GM18507 (cell line): Measurements from ENCODE around the gene CRLF1.
"Not testable (repeated sequence)": the region's sequence is repeated elsewhere in the genome, so short reads cannot be mapped to it uniquely, and the experiment has no call there.

Experiments used
- DNase-seq: peaks from one replicate; pipeline ENCODE4 v3.0.0; 2011; ENCODE audit warnings: low read depth; ENCODE audit not compliant: insufficient read length; ENCODE audit errors: extremely low spot score
- FAIRE-seq: peaks from 2 replicates; lab custom pipeline; 2011; peaks lifted over from hg19 to GRCh38; lab: Jason Lieb, UNC

CRLF1 gene

DNA sequence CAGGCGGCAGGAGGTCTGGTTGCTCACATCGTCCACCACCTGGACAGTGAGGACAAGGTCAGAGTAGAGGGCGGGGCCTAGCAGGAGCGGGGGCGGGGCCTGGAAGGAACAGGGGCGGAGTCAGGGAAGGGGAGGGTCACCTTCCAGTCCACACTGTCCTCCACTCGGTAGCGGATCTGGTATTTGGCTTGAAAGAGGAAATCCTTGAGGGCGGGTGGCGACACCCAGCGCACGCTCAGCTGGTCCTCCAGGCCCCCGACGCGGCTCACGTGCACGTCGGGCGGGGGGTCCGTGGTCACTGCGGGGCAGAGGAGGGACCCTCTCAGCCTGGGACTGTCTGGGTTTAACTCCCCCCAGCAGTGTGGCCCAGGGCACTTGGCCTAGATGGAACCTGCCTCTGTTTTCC is 9.8 kb downstream of the CRLF1 start:
- DNase-seq (no peak), FAIRE-seq (no peak)

DNA sequence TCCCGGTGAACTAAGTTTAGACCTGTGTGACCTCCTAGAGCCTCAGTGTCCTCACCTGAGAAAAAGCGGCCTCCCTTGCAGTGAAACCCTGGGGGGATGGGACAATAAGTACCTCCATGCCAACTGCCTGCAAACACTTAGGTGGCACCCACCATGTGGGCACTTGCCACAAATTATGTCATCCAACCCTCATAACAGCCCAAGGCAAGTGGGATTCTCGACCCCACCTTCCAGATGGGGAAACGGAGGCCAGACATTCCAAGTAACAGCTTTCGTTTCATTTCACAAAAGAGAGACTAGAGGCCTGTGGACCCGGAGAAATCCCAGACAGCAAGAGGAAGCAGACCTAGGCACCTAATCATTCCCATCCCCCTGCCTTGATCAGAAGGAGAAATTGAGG is 11.1 kb downstream of the CRLF1 start:
- FAIRE-seq (no peak), DNase-seq (no peak)

DNA sequence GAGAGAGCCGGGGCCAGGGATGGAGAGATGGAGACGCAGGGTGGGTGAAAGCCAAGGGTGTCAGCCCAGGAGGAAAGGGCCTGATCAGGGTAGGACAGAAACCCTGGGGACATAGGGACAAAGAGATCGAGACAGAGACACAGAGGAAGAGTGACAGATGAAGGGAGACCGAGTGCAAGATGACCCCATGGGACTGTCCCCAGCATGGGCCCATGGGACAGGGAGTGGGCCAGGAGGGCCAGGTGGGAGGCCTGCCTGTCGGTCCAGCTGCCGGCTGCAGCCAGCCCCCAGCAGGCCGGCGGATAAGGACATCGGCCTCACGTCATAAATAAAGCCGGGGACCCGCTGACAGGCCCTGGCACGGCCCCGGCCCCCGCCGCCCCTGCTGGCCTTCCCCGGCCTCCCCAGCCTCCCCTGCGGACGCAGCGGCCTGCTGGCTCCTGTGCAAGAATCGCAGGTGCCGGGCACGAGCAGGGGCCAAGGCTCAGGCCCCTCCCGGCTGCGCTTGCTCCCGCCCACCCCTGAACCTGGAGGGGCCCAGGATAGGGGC is 11.7 kb downstream of the CRLF1 start:
- FAIRE-seq = no peak
- DNase-seq = no peak

GRCh38 chr19:18594096-18594823 is 12.3 kb downstream of the CRLF1 start:
- peak; percentile 86 for DNase-seq
- FAIRE-seq = peak; percentile 71

DNA sequence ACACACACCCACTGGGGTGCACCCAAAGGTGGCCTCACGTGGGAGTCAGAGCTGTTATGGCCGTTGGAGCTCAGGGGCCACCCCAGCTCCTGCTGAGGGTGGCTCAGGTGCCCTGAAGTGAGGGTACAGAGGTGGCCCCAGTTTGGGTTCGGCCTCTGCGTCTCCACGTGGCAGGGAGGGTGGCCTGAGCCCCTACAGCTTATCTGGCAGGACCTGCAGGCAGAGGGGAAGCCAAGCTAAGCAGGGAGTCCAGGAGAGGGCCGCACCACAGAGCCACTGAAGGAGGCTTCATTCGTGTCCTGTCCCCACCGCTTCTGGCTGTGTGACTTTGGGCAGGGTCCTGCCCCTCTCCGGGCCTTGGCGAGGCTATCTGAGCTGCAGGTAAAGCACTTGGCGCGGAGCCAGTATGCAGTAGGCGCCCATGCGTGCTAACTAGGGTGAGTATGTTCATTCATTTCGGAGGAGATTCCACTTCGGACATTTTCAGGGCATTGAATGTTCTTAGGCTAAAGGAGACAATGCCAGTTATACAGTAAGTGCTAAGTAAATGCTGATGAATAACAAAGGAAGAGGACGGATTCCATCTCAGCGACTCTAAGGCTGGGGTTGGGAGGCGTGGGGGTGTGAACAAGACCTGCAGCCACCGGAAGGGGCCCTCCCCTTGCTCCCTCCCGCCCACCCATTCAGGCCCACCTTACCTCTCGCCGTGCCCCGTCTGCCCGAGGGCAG is 13.1 kb downstream of the CRLF1 start:
- FAIRE-seq = no peak
- DNase-seq = no peak

- not testable (repeated sequence) for FAIRE-seq, DNase-seq
Observed at GRCh38 chr19:18592732-18593131, 13.9 kb downstream of the CRLF1 start.

GRCh38 chr19:18591735-18592385 is 14.7 kb downstream of the CRLF1 start:
- DNase-seq = no peak
- no peak for FAIRE-seq

GRCh38 chr19:18590273-18591272 is 16.0 kb downstream of the CRLF1 start:
- DNase-seq (no peak), FAIRE-seq (no peak)

GRCh38 chr19:18589380-18590272 is 17.0 kb downstream of the CRLF1 start:
- no peak for DNase-seq
- peak; percentile 54 for FAIRE-seq

DNA sequence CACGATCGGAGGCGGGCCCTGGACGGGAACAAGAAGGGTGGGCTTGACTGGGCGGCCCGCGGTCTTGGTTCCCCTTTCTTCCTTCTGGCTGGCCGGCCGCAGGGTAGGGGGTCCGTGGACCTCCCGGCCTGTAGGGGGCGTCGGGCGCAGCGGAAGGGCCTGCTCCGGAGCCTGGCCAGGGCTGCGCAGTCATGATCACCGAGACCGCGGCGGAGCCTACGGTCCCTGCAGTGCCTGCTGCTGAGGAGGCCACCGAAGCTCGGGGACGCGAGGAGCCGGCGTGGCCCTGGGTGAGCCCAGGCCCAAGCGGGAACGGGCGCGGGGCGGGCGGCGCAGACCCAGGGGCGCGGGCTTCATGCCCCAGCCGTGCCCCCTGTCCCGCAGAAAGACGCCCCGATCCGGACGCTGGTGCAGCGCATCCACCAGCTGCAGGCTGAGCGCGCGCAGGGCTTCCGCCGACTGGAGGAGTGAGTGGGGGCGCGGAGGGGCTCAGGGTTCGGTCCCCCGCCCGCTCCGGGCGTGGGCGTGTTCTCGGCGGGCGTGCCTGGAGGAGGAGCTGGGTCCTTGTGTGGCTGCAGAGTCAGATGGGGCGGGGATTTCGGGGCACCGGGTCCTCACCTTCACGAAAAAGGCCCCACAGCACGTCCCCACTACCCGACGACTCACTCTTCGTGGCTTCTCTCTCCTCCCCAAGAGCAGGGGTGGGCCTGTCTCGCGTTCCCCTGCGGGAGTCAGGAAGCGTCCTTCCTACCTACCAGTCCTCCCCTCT is 17.8 kb downstream of the CRLF1 start, which contains the start of gene REX1BD:
TSS of gene REX1BD (plus strand) at position 188 of the 769 bp plus-strand sequence. CDS start at position 192, 4 bp downstream.
- DNase-seq (peak; percentile 73), FAIRE-seq (peak; percentile 78)

DNA sequence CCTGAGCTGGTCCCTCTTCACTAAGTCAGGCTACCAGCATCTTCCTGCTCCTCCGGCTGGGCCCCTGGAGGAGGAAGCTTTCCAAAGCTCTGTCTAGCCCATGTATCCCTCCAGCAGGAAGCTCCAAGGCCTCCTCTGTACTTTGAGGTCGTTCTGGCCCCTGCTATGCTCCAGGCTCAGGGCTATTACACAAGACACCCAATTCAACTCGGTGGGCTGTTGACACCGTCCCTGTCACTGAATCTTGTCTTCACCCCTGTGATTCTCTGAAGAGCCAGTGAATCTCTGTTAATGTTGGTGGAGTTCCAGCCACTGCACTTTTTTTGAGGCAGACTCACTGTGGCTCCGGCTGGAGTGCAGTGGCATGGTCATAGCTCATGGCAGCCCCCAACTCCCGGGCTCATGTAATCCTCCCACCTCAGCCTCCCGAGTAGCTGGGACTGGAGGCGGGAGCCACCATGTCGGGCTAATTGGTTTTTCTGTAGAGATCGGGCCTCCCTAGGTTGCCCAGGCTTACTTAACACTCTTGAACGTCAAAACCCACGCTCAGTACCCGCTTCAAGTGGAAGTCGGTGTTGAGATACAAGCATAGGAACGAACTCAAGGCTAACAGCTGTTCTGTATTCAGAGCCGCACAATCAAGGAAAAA is 18.5 kb downstream of the CRLF1 start:
- FAIRE-seq = no peak
- DNase-seq = no peak

- DNase-seq = no peak
- no peak for FAIRE-seq
Observed at GRCh38 chr19:18587561-18587960, 19.0 kb downstream of the CRLF1 start.

DNA sequence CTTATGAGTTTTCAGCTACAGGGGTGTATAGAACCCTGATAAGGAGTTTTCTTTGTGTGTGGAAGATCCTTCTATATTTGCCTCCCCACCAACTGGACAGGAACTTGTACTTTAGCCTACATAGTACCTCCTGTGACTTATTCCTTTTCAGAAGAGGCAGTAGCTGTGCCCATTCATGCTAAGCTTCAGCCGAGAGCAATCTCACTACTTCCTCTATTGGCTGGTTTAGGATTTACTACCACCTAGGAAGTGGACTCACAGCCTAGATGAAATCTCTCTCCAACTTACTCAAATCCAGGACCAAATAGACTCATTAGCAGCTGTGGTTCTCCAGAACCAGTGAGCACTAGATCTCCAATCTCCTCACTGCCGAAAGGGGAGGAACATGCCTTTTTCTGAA is 20.3 kb downstream of the CRLF1 start:
- no peak for FAIRE-seq
- DNase-seq = no peak

- DNase-seq = no peak
- FAIRE-seq = no peak
Observed at GRCh38 chr19:18580311-18580710, 26.3 kb downstream of the CRLF1 start.

- DNase-seq (no peak), FAIRE-seq (no peak)
Observed at GRCh38 chr19:18577365-18577914, 29.2 kb downstream of the CRLF1 start.

- no peak for DNase-seq
- no peak for FAIRE-seq
Observed at GRCh38 chr19:18576383-18576782, 30.2 kb downstream of the CRLF1 start.
